SK-N-DZ (cell line): ENCODE data around the gene EIF5A. TPM values are rescaled to one million over a fixed set of nuclear protein-coding genes. Genes with fewer than 3 reads are reported as not detected.
A peak's percentile ranks its signal among the peaks of the same experiment; 100 is the strongest.

Experiments used
- DNase-seq: peaks from one replicate; pipeline ENCODE4 v3.0.0-alpha.2; 2015; ENCODE audit warnings: low spot score
- polyA plus RNA-seq, 2 experiments: library from polyadenylated mRNA; depleted of rRNA; stranded (reverse); fragments of >200 nt; gene quantifications; 2 replicates each; pipeline ENCODE4 v1.2.3, GENCODE V29; 2014

The EIF5A gene
- 736 and 827 TPM in 2 replicates for polyA plus RNA-seq (2014; cell fraction: cytosol; rRNA removed)
- polyA plus RNA-seq (2014; cell fraction: nucleus; rRNA removed), result 269 and 309 TPM in 2 replicates

DNA sequence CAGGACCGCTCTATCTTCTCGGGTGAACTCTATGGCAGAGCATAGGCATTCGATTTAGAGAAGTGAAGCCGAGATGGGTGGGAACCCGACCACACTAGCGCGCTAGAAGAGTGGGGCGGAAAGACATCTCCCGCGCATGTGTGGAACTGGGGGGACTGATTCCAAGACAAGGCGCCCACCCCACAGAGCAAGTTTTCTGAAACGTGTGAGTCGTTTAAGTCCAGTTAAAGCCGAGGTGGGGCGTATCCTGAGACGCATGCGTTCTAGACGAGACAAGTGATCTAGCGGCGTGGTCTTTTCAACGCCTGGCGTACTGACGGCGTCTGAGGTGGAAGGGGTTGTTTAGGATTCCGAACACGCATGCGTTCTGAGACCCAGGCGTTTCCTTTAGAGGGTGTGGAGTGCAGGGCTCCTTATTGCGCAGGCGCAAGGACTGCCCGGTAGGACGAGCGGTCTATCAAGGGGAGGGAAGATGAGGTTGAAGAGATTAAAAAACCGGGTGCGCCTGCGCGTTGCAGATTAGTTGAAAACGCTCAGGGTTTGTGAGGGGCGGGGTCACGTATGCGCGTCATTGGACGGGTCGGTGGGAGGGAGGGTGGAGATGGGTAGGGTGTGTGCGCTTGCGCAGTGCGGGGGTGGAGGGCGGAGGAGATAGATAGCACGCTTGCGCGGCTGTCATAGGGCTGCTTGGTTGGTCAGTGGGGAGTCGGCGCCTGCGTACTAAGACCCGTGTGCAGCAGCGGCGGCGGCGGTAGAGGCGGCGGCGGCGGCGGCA lies at the start of gene EIF5A:
Gene EIF5A (plus strand): TSS at position 718 of the 775 bp plus-strand sequence. CDS start 2,008 bp downstream, outside the sequence.
- peak; percentile 100 for DNase-seq

DNA sequence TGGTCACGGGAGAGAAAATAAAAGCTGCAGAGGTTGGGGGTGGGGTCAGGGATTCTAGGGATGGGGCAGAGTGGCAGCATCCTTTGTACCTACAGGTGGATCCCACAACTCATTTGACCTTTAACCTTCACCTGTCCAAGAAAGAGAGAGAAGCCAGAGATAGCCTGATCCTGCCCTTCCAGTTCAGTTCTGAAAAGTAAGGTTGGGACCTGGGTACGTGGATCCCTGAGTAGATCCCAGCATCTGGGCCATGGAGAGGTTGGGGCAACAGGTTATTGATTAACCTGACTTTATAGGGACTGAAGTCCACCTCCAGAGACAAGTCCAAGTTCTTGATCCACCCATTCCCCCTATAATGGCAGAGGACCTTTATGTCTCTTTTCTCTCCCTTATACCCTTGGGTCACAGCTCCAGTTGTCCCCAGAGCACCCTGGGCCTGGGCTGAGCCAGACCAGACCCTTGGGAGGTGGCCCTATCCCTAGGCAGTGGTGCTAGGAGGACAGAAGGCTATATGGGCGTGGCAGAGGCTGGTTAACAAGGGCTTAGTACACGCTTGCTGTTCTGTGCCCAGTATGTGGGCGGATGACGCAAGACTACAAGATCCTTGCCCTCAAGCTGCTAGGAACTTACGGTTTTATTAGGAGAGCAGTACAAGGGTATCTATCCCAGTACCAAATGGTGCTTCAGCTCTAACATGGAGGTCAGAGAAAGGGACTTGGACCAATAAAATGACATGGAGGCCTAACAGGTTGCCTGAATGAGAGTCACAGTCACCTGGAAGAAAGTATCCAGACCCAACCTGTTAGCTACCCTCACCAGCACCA lies 48.5 kb upstream of the EIF5A start:
- DNase-seq, result no peak

DNA sequence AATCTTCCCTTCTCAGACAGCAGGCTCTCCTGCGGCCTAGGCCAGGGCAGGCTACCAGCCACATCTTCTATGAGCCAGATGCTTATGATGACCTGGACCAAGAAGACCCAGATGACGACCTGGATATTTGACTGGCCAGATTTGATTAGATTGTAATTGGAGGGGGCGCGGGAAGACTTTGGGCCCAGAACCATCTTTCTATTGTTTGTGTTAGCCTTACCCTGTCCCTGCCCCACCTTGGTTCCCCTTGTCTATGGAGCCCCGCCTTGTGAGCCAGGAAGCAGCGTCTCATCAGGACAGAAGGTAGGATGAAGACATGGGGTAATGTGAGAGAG lies 47.9 kb upstream of the EIF5A start:
- no peak for DNase-seq

DNA sequence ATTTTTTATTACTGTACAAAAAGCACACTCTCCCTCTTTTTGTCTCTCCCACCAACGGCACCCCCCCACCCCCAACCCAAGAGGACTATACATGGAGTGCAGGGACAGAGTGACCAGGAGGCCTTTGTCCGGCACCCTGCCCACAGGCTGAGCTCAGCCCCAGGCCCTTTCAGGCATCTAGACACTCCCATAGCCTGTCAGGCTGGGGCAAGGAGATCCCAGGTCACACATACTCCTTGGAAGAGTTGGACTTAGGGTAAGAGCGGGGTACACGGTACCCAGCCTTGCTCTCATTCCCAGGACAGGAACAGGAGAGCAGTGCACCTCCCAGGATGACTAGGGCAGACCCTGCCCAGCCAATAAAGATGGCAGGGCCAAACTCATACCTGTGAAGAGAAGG lies 47.3 kb upstream of the EIF5A start:
- no peak for DNase-seq

DNA sequence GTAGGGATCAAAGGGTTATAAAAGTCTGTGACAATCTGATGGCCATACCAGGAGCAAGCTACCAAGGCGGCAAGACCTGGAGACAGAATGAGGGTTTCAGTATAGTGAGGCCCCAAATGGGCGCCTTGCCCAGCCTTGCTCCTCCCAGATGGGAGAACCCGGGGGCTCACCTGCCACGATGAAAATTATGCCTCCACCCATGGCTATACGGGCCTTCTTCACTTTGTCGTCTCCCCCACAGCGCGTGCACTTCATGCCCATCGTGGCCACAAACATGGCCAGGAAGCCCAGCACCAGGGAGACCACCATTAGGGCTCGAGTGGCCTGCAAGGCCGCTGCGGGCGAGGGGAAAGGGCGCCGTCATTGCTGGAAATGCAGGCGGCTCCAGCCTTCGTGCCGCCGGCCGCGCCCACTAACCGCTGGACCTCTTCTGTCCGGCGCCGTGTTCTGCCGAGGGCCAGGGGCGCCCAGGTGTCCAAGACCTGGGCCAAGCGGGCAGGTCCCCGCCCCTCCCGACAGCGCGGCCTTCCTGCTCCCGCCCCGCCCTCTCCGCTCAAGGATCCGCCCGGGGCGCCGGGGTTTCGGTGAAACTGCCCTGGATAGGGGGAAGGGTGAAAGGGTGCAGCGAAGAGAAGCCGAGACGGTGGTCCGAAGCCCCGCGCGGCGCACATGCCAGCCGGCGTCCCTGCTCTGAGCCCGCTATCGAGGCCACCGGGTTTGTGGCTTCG lies 46.6 kb upstream of the EIF5A start:
- no peak for DNase-seq

DNA sequence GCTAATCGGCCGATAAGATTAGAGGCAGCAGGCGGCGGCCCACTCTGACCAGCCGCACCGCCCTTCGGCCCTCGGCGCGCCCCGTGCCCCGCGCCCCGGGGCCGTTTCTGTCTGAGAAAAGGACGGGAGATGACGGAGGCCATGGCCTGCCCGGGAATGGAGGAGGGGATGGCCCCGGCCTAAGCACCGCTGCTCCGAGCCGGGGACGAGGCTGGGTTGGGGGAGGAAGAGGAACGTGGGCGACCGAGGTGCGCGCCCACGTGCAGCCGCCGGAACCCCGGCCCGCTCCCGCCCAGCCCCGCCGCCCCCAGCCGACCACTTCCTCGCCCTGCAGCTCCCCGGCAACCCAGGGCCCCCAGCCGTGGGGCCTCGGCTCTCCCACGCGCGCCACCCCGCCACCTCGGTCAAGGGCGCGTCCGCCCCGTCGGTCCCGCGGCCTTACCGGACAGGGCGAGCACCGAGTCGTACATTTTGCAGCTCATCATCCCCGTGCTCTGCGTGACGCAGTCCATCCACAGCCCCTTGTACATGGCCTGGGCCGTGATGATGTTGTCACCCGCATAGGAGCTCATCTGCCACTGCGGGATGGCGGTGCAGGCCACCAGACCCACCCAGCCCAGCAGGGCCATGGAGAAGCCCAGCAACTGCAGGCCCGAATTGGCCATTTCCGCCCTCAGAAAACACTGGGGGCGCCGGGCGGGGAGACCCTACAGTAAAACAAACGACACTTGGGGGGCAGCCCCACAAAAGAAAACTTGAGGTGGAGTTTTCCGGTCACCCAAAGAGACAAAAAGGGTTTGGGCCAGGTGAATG lies 45.8 kb upstream of the EIF5A start:
- no peak for DNase-seq

DNA sequence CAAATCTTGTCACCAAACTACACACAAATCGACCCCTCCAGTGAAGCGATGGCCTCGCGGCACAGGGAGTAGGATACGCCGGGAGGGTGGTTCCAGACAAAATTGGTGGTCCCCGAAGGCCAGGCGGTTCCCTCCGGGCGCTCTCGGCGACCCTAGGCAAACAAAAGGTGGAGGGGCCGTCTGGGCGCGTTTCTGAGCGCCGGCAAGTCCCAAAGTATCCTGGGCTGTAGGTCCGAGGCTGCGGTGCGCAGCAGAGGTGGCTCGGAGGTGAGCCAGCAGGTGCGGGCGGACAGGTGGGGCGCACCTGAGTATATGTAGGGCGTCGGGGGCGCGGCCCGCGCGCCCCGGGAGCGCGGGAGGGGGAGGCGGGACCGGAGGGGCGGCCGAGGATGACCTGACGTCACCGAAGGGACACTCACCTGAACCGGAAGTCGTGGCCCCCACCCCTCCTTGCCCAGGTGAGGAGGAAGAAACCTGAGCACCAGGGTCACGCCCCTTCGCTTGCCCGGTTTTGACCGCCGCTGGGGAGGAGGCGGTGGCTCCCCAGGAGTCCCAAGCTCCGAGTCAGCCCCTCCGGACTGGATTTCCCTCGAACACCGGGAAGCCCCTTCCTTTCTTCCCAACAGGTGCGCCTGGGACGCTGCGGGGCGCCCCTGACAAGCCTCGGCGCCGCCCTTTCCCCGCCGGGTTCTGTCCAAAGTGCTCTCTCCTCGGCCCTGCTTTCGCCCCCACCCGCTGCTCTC lies 45.1 kb upstream of the EIF5A start, which contains the start of gene CLDN7:
Gene CLDN7 (minus strand): TSS at position 287 of the 743 bp plus-strand sequence. CDS start 435 bp downstream, outside the sequence.
- DNase-seq, result no peak

DNA sequence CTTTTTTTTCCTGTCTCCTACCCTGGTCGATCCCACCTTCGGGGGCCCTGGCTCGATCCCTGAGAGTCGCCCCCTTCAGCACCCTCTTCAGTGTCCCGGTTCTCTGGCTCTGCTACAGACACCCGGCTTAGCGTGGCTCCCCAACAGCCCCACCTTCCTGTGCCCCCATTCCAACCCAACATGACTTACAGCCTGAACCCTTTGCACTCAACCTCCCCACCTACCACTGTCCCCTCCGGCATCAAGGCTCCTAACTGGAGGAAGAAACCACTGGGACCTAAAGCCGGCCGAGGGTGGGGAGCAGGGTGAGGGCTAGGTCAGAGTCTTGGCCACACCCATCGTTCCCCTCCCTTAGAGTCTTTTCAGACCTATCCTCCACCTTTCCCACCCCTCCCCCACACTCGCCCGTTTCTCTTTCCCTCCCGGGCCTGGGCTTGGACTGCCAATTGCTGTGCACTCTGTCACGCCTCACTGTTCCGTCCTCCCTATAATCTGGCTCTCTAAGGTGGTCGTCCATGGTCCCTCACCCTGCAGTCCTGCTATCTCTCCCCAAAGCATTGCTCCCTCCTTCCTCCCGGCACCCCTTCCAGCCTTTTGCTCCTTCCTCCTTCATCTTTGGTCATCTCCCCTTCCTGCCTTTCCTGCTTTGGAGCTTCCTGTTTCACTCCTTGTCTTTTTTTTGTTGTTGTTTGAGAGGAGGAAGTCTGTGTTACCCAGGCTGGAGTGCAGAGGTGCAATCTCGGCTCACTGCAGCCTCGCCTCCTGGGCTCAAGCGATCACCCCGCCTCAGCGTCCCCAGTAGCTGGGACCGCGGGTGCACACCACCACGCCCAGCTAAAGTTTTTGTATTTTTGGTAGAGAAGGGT lies 44.3 kb upstream of the EIF5A start:
- DNase-seq, result no peak

DNA sequence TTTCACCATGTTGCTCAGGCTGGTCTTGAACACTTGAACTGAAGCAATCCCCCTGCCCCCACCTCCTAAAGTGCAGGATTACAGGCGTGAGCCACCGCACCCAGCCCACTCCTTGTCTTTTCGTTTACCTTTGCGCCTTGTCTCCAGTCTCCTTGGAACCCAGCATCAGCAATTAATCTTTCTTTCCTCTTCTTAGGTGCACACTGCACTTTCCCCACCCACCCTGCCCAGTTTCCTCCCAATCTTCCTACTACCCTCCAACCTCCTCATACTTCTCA lies 43.7 kb upstream of the EIF5A start:
- no peak for DNase-seq

DNA sequence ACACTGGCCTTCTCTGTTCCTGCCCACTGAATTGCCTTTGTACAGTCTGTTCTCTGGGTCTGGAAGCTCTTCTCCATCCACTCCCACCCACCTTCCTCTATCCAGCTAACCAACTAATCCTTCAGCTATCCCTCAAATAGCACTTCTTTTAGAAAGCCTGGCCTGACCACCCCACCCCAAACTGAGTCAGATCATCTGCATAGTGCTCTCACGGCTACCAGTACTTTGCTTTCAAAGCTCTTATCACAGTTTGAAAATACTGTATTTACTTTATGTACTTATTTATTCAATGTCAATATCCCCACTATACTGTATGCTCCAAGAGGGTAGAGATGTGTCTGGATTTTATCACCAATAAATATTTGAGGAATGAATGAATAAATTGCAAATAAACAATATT lies 40.6 kb upstream of the EIF5A start:
- DNase-seq, result no peak

DNA sequence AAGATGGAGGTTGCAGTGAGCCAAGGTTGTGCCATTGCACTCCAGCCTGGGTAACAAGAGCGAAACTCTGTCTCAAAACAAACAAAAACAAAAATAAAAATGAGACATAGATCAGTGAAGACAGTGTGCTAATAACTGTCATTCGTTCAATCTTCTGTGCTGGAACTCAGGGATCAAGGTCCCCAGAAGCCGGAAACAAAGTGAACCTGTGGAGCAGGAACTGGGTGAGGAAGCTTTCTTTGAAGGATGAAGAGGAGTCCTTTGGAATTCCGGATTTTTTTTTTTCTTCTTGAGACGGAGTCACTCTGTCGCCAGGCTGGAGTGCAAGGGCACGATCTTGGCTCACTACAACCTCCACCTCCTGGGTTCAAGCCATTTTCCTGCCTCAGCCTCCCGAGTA lies 28.0 kb upstream of the EIF5A start:
- DNase-seq, result no peak

DNA sequence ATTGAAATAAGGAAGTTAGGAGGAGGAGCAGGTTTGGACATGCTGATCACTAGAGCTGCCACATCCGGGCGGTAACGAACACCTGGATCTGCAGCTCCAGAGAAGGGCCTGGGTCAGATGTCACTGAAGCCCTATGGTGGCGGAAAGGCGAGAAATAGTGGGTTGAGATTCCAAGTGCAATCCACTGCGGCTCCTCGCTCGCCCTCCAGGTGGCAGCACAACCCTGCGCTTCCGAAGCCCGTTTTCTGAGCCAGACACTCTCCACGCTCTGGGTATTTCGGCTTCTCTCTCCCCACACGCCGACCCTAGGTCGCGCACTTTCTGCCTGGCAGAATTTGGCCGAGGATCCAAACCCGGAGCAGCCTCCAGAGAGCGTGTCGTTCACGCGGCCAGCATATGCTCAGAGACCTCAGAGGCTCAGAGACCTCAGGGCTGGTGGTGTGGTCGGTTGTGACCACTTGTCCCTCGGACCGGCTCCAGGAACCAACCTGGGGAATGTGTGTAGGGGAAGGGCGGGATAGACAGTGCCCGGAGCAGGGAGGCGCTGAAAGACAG lies 26.8 kb upstream of the EIF5A start:
- DNase-seq, result peak; percentile 88

DNA sequence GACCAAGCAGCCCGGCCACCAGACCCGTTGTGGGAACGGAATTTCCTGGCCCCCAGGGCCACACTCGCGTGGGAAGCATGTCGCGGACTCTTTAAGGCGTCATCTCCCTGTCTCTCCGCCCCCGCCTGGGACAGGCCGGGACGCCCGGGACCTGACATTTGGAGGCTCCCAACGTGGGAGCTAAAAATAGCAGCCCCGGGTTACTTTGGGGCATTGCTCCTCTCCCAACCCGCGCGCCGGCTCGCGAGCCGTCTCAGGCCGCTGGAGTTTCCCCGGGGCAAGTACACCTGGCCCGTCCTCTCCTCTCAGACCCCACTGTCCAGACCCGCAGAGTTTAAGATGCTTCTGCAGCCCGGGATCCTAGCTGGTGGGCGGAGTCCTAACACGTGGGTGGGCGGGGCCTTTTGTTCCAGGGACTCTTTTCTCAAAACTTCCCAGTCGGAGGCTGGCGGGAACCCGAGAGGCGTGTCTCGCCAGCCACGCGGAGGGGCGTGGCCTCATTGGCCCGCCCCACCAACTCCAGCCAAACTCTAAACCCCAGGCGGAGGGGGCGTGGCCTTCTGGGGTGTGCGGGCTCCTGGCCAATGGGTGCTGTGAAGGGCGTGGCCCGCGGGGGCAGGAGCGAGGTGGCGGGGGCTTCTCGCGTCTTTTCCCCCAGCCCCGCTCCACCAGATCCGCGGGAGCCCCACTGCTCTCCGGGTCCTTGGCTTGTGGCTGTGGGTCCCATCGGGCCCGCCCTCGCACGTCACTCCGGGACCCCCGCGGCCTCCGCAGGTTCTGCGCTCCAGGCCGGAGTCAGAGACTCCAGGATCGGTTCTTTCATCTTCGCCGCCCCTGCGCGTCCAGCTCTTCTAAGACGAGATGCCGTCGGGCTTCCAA lies 26.1 kb upstream of the EIF5A start, which contains the start of gene SLC2A4:
Gene SLC2A4 (plus strand): TSS at position 645 of the 879 bp plus-strand sequence. CDS start 217 bp downstream, at position 862.
- DNase-seq, result peak; percentile 98

DNA sequence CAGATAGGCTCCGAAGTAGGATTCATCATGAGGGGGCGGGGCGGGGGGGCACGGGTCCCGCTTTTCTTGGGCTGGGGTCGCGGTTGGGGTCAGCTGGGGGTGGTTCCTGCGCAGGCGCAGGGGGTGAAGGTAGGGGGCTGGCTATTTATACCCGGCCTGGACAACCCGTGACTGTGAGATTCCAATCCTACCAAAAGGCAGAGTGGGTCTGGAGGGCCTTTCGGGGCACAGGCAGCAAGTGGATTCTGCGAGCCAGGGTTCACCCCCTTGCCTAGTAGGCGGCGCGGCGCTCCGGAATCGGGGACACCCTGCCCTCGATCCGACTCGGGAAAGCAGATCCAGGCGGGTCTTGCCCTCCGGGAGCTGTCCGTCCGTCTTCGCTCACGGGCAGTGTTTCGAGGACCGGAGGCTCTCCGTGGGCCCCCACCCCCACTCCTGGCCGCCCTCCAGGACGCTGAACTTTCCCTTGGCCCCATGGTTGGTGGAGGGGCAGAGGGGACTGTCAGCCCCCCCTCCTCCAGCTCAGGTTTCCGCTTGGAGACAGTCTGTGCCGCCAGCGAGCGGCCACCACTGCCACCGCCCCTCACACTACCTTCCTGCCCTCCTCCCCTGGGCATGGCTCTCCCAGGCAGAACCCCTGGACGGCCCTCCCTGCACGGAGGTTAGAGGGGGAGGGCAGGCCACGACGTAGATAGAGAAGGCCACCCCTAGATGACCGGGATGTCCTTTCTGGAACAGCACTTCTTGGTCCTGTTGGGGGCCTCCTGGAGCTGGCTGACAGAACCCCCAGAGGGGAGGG lies 25.3 kb upstream of the EIF5A start:
- no peak for DNase-seq

DNA sequence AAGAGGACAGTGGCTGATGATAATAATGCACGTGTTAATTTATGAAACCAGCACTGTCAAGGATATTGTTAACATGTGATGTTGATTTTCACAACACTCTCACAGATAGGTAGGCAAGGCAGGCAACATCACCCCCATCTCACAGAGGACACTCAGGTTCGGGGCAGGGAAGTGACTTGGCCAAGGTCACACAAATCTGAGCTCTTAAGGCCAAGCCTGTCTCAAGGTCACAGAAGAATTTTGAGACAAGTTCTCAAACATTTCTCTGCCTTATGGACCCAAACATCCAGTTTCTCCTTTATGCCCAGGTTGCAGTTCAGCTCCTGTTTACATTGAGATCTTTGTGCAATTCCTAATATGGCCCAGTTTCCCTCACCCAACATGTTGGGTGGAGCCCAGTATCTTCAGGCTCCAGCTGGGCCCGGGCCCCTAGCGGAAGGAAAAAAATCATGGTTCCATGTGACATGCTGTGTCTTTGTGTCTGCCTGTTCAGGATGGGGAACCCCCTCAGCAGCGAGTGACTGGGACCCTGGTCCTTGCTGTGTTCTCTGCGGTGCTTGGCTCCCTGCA lies 24.6 kb upstream of the EIF5A start:
- DNase-seq, result no peak

DNA sequence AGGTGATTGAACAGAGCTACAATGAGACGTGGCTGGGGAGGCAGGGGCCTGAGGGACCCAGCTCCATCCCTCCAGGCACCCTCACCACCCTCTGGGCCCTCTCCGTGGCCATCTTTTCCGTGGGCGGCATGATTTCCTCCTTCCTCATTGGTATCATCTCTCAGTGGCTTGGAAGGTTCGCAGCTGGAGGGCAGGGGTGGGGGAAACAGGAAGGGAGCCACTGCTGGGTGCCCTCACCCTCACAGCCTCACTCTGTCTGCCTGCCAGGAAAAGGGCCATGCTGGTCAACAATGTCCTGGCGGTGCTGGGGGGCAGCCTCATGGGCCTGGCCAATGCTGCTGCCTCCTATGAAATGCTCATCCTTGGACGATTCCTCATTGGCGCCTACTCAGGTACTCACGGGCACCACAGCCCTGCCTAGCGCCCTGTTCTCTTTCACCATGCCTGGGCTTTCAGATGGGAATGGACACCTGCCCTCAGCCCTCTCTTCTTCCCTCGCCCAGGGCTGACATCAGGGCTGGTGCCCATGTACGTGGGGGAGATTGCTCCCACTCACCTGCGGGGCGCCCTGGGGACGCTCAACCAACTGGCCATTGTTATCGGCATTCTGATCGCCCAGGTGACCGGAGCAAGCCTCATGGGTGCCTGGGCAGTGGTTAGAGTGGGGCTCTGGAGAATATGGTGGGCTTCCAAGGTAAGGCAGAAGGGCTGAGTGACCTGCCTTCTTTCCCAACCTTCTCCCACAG lies 23.8 kb upstream of the EIF5A start:
- no peak for DNase-seq
